GM10847 (cell line): ENCODE measurements around the gene TDRD10.

ENCODE experiments used
- POLR2A ChIP-seq: IDR thresholded peaks from 2 replicates; pipeline ENCODE4 v1.6.1; 2011; ENCODE audit not compliant: insufficient read length; ENCODE audit errors: extremely low read depth

The TDRD10 gene

DNA sequence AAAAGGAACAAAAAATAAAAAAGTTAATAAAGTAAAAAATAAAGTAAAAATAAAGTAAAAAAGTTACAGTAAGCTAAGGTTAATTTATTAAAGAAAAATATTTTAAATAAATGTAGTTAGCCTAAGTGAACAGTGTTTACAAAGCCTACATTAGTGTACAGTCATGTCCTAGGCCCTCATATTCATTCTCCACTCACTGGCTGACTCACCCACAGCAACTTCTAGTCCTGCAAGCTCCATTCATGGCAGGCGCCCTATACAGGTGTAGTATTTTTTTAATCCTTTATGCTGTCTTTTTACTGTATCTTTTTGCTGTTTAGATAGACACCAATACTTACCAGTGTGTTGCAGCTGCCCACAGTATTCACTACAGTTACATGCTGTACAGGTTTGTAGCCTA lies 93.6 kb downstream of the TDRD10 start:
- no peak for TF ChIP-seq POLR2A
